ENCODE data around the gene SSBP3.

Gene SSBP3

DNA sequence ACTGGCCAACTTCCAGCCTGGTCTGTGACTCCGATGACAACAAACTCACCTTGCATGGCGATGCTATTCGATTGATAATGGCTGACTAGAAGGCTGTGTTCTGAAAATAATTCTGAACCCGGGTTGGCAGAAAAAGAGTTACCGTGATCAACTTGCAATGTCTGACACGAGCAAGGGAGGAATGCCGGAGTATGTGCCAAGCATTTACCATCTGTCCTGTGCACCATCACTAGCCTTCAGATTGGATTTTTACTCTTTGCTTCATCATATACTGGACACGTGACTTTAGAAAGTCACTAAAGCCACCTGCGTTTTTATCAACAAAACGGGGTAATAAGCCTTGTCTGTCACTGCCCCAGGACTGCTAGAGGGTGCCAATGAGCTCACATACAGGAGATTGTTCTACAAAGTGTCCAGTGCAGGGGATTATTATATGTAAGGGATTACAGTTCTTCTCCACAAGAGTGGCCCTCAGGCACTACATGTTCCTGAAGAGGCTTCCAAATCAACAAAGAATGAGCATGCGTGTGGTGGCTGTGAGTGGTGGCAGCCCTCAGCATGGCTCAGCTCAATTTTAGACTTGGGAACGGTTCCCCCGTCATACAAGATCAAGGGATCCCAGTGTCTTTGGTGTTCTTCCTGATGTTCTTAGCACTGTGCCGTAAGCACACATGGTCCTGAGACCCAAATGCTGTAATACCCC is 35.8 kb downstream of the SSBP3 start:
- H3K27ac ChIP-seq: peak overlapping the region; percentile 41
- TF ChIP-seq ZFX (IDR thresholded peaks at IDR 0.05; ENCODE audit: borderline replicate concordance): no peak
- TF ChIP-seq, protein P1, sequence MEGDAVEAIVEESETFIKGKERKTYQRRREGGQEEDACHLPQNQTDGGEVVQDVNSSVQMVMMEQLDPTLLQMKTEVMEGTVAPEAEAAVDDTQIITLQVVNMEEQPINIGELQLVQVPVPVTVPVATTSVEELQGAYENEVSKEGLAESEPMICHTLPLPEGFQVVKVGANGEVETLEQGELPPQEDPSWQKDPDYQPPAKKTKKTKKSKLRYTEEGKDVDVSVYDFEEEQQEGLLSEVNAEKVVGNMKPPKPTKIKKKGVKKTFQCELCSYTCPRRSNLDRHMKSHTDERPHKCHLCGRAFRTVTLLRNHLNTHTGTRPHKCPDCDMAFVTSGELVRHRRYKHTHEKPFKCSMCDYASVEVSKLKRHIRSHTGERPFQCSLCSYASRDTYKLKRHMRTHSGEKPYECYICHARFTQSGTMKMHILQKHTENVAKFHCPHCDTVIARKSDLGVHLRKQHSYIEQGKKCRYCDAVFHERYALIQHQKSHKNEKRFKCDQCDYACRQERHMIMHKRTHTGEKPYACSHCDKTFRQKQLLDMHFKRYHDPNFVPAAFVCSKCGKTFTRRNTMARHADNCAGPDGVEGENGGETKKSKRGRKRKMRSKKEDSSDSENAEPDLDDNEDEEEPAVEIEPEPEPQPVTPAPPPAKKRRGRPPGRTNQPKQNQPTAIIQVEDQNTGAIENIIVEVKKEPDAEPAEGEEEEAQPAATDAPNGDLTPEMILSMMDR (IDR thresholded peaks at IDR 0.05): peak; percentile 12; the same call in 1 of the 2 replicates

DNA sequence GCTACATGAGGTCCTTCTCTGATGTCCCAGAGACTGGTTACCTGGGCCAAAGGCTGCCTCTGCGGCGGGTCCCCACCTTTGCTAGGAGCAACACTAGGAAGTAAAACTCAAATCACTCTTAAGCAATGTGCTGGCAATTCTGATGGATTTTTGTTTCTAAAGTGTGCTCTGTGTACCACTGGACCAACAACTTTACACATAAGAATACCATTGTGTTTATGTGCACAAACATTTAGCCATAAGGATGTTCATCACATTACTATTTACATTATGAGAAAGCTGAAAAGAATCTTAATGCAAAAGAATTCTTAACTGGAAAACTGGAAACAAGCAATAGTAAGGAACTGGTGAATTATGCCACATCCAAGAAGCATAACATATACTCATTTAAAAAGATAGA is 38.6 kb downstream of the SSBP3 start:
- H3K27ac ChIP-seq: no peak overlapping the region

DNA sequence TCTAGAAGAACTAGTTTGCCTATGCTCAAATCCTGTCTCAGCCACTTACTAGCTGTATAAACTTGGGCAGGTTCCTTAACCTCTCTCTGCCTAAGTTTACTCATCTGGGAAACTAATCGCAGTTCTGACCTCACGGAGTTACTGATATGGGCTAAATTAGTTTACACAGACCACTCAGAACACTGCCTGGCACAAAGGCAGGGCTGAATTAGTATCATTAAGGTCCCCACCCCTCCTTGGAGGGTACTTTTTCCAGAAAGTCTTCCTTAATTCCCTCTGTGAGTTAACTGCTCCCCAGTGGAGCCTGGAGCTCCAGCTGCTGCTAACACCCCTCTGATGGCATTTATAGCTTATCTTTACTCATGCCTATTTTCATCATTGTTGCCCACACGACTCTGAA is 40.3 kb downstream of the SSBP3 start:
- no peak for TF ChIP-seq ZFX (IDR thresholded peaks at IDR 0.05; ENCODE audit: borderline replicate concordance)
- TF ChIP-seq, protein P1 (IDR thresholded peaks at IDR 0.05): no peak
- H3K27ac ChIP-seq: no peak overlapping the region

More for the DNA sequence above, 38.6 kb downstream of the SSBP3 start:
- TF ChIP-seq, protein P1 (IDR thresholded peaks at IDR 0.05): no peak
- no peak for TF ChIP-seq ZFX (IDR thresholded peaks at IDR 0.05; ENCODE audit: borderline replicate concordance)

DNA sequence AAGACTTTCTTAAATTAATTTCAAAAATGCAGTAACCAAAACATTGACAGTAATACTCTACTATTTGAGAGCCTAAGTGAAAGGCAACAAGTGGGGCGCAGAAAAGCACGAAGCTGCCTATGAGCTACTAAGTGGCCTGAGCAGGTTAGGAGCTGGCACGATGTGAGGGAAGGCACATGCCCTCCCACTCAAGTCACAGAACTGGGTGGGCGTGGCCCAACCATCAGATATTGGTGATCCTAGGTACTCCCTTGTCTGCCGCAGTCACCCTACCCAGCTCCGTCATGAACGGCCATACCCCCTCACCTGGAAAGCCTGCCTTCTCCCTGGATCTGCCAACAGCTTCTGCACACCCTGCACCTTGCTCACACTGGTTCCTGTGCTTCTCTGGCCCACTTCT is 40.8 kb downstream of the SSBP3 start:
- H3K27ac ChIP-seq: no peak overlapping the region

DNA sequence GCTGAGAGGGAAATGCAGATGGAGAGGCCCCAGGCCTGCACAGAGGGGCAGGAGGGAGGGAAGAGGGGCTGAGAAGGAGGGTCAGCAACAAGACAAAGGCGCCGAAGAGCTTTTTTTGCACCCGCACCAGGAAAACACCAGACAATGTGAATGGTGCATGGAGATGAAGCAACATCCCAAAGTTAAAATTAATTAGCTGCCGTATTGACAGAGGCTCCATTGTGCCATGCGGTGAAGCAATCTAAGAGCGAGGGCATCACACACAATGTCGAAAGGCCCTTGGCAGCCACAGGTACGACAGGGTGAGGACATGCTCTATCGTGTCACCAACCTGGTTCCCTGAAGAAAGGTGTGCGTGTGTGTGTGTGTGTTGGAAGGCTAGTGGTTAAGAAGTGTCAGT is 41.2 kb downstream of the SSBP3 start:
- no peak overlapping the region for H3K27ac ChIP-seq
- TF ChIP-seq, protein P1 (IDR thresholded peaks at IDR 0.05): no peak
- TF ChIP-seq ZFX (IDR thresholded peaks at IDR 0.05; ENCODE audit: borderline replicate concordance): no peak

More for the DNA sequence above, 40.8 kb downstream of the SSBP3 start:
- no peak for TF ChIP-seq ZFX (IDR thresholded peaks at IDR 0.05; ENCODE audit: borderline replicate concordance)
- TF ChIP-seq, protein P1 (IDR thresholded peaks at IDR 0.05): no peak

DNA sequence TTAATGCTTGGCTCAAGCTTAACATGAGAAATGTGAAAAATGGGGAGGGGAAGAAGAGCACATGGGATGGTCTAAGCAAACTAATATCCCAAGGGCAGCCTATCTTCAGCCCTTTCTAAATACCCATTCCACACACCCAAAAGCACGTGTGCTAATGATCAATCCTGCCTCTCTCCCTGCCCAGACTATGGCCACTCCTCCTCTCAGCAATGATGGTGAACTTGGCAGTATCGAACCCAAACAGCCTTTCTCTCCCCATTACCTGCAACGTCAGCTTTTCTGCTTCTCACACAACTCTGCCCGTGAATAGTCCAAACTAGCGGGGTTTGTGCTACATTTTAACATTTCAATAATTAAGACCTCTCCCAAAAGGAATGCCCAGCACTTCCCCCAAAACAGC is 41.6 kb downstream of the SSBP3 start:
- no peak overlapping the region for H3K27ac ChIP-seq
- no peak for TF ChIP-seq ZFX (IDR thresholded peaks at IDR 0.05; ENCODE audit: borderline replicate concordance)
- TF ChIP-seq, protein P1 (IDR thresholded peaks at IDR 0.05): no peak

DNA sequence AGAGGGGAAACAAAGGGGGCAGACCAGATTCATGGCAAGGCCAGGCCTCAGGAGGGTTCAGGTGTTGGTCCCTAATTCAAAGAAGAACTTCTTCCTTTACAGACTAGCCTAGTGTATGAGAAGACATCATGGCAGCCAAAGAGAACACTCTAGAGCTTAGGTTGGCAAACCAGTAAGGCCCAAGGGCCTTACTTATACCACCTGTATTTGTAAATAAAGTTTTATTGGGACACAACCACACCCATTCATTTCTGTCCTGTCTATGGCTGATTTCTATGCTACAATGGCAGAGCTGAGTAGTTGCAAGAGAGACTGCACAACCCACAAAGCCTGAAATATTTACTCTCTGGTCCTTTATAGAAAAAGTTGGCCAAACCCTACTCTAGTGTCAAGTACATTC is 42.3 kb downstream of the SSBP3 start:
- TF ChIP-seq, protein P1 (IDR thresholded peaks at IDR 0.05): no peak
- TF ChIP-seq ZFX (IDR thresholded peaks at IDR 0.05; ENCODE audit: borderline replicate concordance): no peak
- H3K27ac ChIP-seq: no peak overlapping the region
